Testis (tissue), 2 donors: Measurements from ENCODE around the gene SLC27A3.

ENCODE experiments used
- CTCF ChIP-seq, 3 experiments: fragments of 450-650 bp in 2 of 3; fragments of 200-600 bp in 1 of 3; sonication (generic) in 1 of 3; IDR thresholded peaks; one replicate each; pipeline ENCODE4 v1.5.1; 2016 to 2019; ENCODE audit warnings: antibody characterized with exemption in 3 of 3, mild to moderate bottlenecking in 2 of 3, moderate library complexity in 1 of 3
- POLR2A ChIP-seq: fragments of 450-650 bp; IDR thresholded peaks from one replicate; pipeline ENCODE4 v1.6.1; 2017; ENCODE audit warnings: antibody characterized with exemption, mild to moderate bottlenecking, moderate library complexity

GRCh38 chr1:153778051-153778823, 3.0 kb downstream of the SLC27A3 start:
- TF ChIP-seq CTCF (IDR thresholded peaks at IDR 0.05): no peak
- no peak for TF ChIP-seq POLR2A
